WTC11 (cell line): ENCODE measurements around the gene TMEM252. TPM values are rescaled to one million over a fixed set of nuclear protein-coding genes. Genes with fewer than 3 reads are reported as not detected.

Source experiments
- ATAC-seq: fragments of 200-7000 bp; cut with Tn5 transposase; 2 replicates; pipeline ENCODE4 v1.10.0; 2021; ENCODE audit warnings: mild to moderate bottlenecking, moderate library complexity
- CTCF ChIA-PET: fragments of 300-600 bp; sonication (Branson Sonifier 250); formaldehyde crosslinking; loops from one replicate; lab custom pipeline; 2021; ENCODE audit warnings: antibody characterized with exemption; lab: Charles Lee
- POLR2A ChIA-PET: fragments of 350-600 bp; sonication (Branson Sonifier 250); formaldehyde crosslinking; loops from one replicate; lab custom pipeline; 2021; ENCODE audit warnings: antibody characterized with exemption; lab: Charles Lee
- DNase-seq: peaks from one replicate; pipeline ENCODE4 v3.0.0; 2021; ENCODE audit warnings: low spot score
- H3K27ac Mint-ChIP-seq: 2 replicates; pipeline ENCODE4 v1.8.0; 2021; ENCODE audit warnings: mixed read lengths
- H3K27me3 Mint-ChIP-seq: 2 replicates; pipeline ENCODE4 v1.8.0; 2021; ENCODE audit warnings: low read depth, mild to moderate bottlenecking, moderate library complexity, mixed read lengths
- H3K36me3 Mint-ChIP-seq: 2 replicates; pipeline ENCODE4 v1.8.0; 2021; ENCODE audit warnings: mixed read lengths
- H3K4me1 Mint-ChIP-seq: 2 replicates; pipeline ENCODE4 v1.8.0; 2022; ENCODE audit warnings: mixed read lengths
- H3K4me3 Mint-ChIP-seq: 2 replicates; pipeline ENCODE4 v1.8.0; 2021; ENCODE audit warnings: mild to moderate bottlenecking, moderate library complexity, mixed read lengths
- H3K9me3 Mint-ChIP-seq: 2 replicates; pipeline ENCODE4 v1.8.0; 2021; ENCODE audit warnings: mixed read lengths
- ATF6 ChIP-seq: sonication (generic); formaldehyde crosslinking; IDR thresholded peaks from 2 replicates; pipeline ENCODE4 v1.8.1; 2023; ENCODE audit warnings: mild to moderate bottlenecking, missing genetic modification reagents
- E2F5 ChIP-seq: sonication (generic); formaldehyde crosslinking; IDR thresholded peaks from 2 replicates; pipeline ENCODE4 v1.8.1; 2022; ENCODE audit warnings: mild to moderate bottlenecking, moderate library complexity, missing genetic modification reagents
- FOXK1 ChIP-seq: sonication (generic); formaldehyde crosslinking; IDR thresholded peaks from 2 replicates; pipeline ENCODE4 v1.8.0; 2022; ENCODE audit warnings: mild to moderate bottlenecking, moderate library complexity, missing genetic modification reagents
- GABPB1 ChIP-seq: sonication (generic); formaldehyde crosslinking; IDR thresholded peaks from 2 replicates; pipeline ENCODE4 v1.8.1; 2023; ENCODE audit warnings: mild to moderate bottlenecking, missing genetic modification reagents
- KAT7 ChIP-seq: sonication (generic); formaldehyde crosslinking; IDR thresholded peaks from 2 replicates; pipeline ENCODE4 v1.8.1; 2023; ENCODE audit warnings: missing genetic modification reagents, mild to moderate bottlenecking, borderline replicate concordance
- MYBL2 ChIP-seq: sonication (generic); formaldehyde crosslinking; IDR thresholded peaks from 2 replicates; pipeline ENCODE4 v1.8.1; 2023; ENCODE audit warnings: mild to moderate bottlenecking, moderate library complexity, missing genetic modification reagents
- NFYB ChIP-seq: sonication (generic); formaldehyde crosslinking; conservative IDR thresholded peaks from 2 replicates; pipeline ENCODE4 v1.8.0; 2022; ENCODE audit warnings: low read depth, missing genetic modification reagents
- NR2C2 ChIP-seq: sonication (generic); formaldehyde crosslinking; IDR thresholded peaks from 2 replicates; pipeline ENCODE4 v1.8.0; 2022; ENCODE audit warnings: mild to moderate bottlenecking, missing genetic modification reagents
- PRDM15 ChIP-seq: sonication (generic); formaldehyde crosslinking; IDR thresholded peaks from 2 replicates; pipeline ENCODE4 v1.8.0; 2022; ENCODE audit warnings: missing genetic modification reagents
- PRRX2 ChIP-seq: fragments of 250-450 bp; sonication (Bioruptor Pico); IDR thresholded peaks from 2 replicates; pipeline ENCODE4 v1.8.0; 2021; ENCODE audit warnings: mild to moderate bottlenecking
- RELA ChIP-seq: sonication (generic); formaldehyde crosslinking; IDR thresholded peaks from 2 replicates; pipeline ENCODE4 v1.8.1; 2022; ENCODE audit warnings: missing genetic modification reagents, mild to moderate bottlenecking, borderline replicate concordance
- SP1 ChIP-seq: sonication (generic); formaldehyde crosslinking; conservative IDR thresholded peaks from 2 replicates; pipeline ENCODE4 v1.8.1; 2022; ENCODE audit warnings: missing genetic modification reagents
- STAT6 ChIP-seq: sonication (generic); formaldehyde crosslinking; conservative IDR thresholded peaks from 2 replicates; pipeline ENCODE4 v1.8.1; 2023; ENCODE audit warnings: mild to moderate bottlenecking, low read depth, missing genetic modification reagents, moderate library complexity
- TEAD1 ChIP-seq: sonication (generic); formaldehyde crosslinking; IDR thresholded peaks from 2 replicates; pipeline ENCODE4 v1.8.0; 2022; ENCODE audit warnings: mild to moderate bottlenecking, missing genetic modification reagents
- ZNF671 ChIP-seq: fragments of 250-450 bp; sonication (Bioruptor Pico); IDR thresholded peaks from 2 replicates; pipeline ENCODE4 v1.8.0; 2021; ENCODE audit warnings: mild to moderate bottlenecking
- total RNA-seq: library from RNA; stranded (reverse); gene quantifications from 3 replicates; pipeline ENCODE4 v1.2.3, GENCODE V29; 2021

Gene TMEM252
- total RNA-seq, 1 experiment from 2014 or later: not detected

GRCh38 chr9:68548241-68548640 lies 7.6 kb upstream of the TMEM252 start:
- H3K4me3 Mint-ChIP-seq: no peak overlapping the region
- CTCF ChIA-PET: interaction anchor here (1.2 to 1.3 kb wide), 2 partner anchors 11 to 20 kb away, joined by 5 read pairs; no protein-coding TSS in a partner anchor
- no peak for DNase-seq
- H3K36me3 Mint-ChIP-seq: no peaks in the 10 kb centered on the region
- no peak for ATAC-seq
- H3K9me3 Mint-ChIP-seq: no peaks in the 10 kb centered on the region
- peaks cover 13% of the 10 kb centered on the region for H3K27me3 Mint-ChIP-seq
- no peaks in the 10 kb centered on the region for H3K4me1 Mint-ChIP-seq
- no peak overlapping the region for H3K27ac Mint-ChIP-seq
- TF ChIP-seq PRRX2: no peak
- POLR2A ChIA-PET: no interaction called here

GRCh38 chr9:68547417-68547816 lies 6.7 kb upstream of the TMEM252 start:
- H3K27me3 Mint-ChIP-seq: peaks cover 15% of the 10 kb centered on the region
- ChIA-PET POLR2A (no interaction called here), CTCF (no interaction called here)
- H3K36me3 Mint-ChIP-seq: no peaks in the 10 kb centered on the region
- ATAC-seq (no peak), DNase-seq (no peak)
- H3K27ac Mint-ChIP-seq: no peak overlapping the region
- no peaks in the 10 kb centered on the region for H3K9me3 Mint-ChIP-seq
- TF ChIP-seq RELA (CRISPR knock-in tag) (no peak), GABPB1 (CRISPR knock-in tag) (no peak), TEAD1 (CRISPR knock-in tag) (no peak), ZNF671 (CRISPR knock-in tag) (no peak), NR2C2 (CRISPR knock-in tag) (no peak), ATF6 (CRISPR knock-in tag) (no peak), FOXK1 (CRISPR knock-in tag) (no peak), NFYB (no peak)
- no peaks in the 10 kb centered on the region for H3K4me1 Mint-ChIP-seq
- no peak overlapping the region for H3K4me3 Mint-ChIP-seq

GRCh38 chr9:68546596-68547390 lies 6.1 kb upstream of the TMEM252 start:
- POLR2A ChIA-PET: no interaction called here
- H3K36me3 Mint-ChIP-seq: no peaks in the 10 kb centered on the region
- H3K4me1 Mint-ChIP-seq: no peaks in the 10 kb centered on the region
- no peak overlapping the region for H3K27ac Mint-ChIP-seq
- DNase-seq: no peak
- H3K4me3 Mint-ChIP-seq: no peak overlapping the region
- H3K27me3 Mint-ChIP-seq: peaks cover 21% of the 10 kb centered on the region
- TF ChIP-seq PRDM15 (CRISPR knock-in tag): no peak
- no peak for TF ChIP-seq SP1 (CRISPR knock-in tag)
- no peak for TF ChIP-seq KAT7 (CRISPR knock-in tag)
- no peak for TF ChIP-seq E2F5 (CRISPR knock-in tag)
- no peak for TF ChIP-seq MYBL2 (CRISPR knock-in tag)
- TF ChIP-seq STAT6 (CRISPR knock-in tag): no peak
- no peaks in the 10 kb centered on the region for H3K9me3 Mint-ChIP-seq
- CTCF ChIA-PET: no interaction called here
- no peak for ATAC-seq
